Activated gamma-delta T cell treated with Interleukin-2 at 50 U/mL for 16 hours (primary cell): Measurements from ENCODE around the gene PJVK.
A peak's percentile ranks its signal among the peaks of the same experiment; 100 is the strongest.
"Not testable (repeated sequence)": the region's sequence is repeated elsewhere in the genome, so short reads cannot be mapped to it uniquely, and the experiment has no call there.

Experiments
- DNase-seq: peaks from one replicate; pipeline ENCODE4 v3.0.0-alpha.2; 2020

Gene PJVK

GRCh38 chr2:178436662-178437061 is 14.5 kb upstream of the PJVK start:
- no peak for DNase-seq

- no peak for DNase-seq
Observed at GRCh38 chr2:178441426-178441825, 9.8 kb upstream of the PJVK start.

- no peak for DNase-seq
Observed at GRCh38 chr2:178448968-178449661, 2.1 kb upstream of the PJVK start.

- no peak for DNase-seq
Observed at GRCh38 chr2:178449700-178450523, 1.3 kb upstream of the PJVK start.

- DNase-seq: peak; percentile 69
Observed at GRCh38 chr2:178450524-178450773, 729 bp upstream of the PJVK start.

GRCh38 chr2:178452334-178452733 is 1.2 kb downstream of the PJVK start:
- no peak for DNase-seq

- no peak for DNase-seq
Observed at GRCh38 chr2:178452870-178453269, 1.7 kb downstream of the PJVK start.

- no peak for DNase-seq
Observed at GRCh38 chr2:178455947-178456346, 4.8 kb downstream of the PJVK start.

GRCh38 chr2:178457390-178457886 is 6.3 kb downstream of the PJVK start:
- no peak for DNase-seq

- no peak for DNase-seq
Observed at GRCh38 chr2:178469219-178469849, 18.2 kb downstream of the PJVK start.

- not testable (repeated sequence) for DNase-seq
Observed at GRCh38 chr2:178471313-178471712, 20.1 kb downstream of the PJVK start.

- no peak for DNase-seq
Observed at GRCh38 chr2:178473373-178473772, 22.2 kb downstream of the PJVK start.

- DNase-seq: no peak
Observed at GRCh38 chr2:178473931-178474330, 22.8 kb downstream of the PJVK start.

- DNase-seq: no peak
Observed at GRCh38 chr2:178474560-178474959, 23.4 kb downstream of the PJVK start.

- DNase-seq: no peak
Observed at GRCh38 chr2:178476477-178476876, 25.3 kb downstream of the PJVK start.

- DNase-seq: no peak
Observed at GRCh38 chr2:178477443-178478129, 26.4 kb downstream of the PJVK start.

- DNase-seq: no peak
Observed at GRCh38 chr2:178478130-178478438, 26.9 kb downstream of the PJVK start.

GRCh38 chr2:178478439-178479274 is 27.5 kb downstream of the PJVK start, which contains the start of gene FKBP7:
FKBP7 (minus strand) TSS chr2:178478600; CDS start chr2:178478499, 101 bp downstream.
- peak; percentile 80 for DNase-seq

- DNase-seq: no peak
Observed at GRCh38 chr2:178479275-178479616, 28.1 kb downstream of the PJVK start.

GRCh38 chr2:178479758-178480226 is 28.6 kb downstream of the PJVK start:
- no peak for DNase-seq

GRCh38 chr2:178480227-178481181 is 29.3 kb downstream of the PJVK start, which contains the start of gene PLEKHA3:
PLEKHA3 (plus strand) TSS chr2:178480457; CDS start chr2:178480870, 413 bp downstream.
- peak; percentile 64 for DNase-seq
